Stimulated activated CD4-positive, alpha-beta T cell treated with anti-CD3 and anti-CD28 coated beads, Interleukin-4, amount 100 ng/mL, for 24 hours (primary cell): Measurements from ENCODE around the gene LRIG3.
"Not testable (repeated sequence)": the region's sequence is repeated elsewhere in the genome, so short reads cannot be mapped to it uniquely, and the experiment has no call there.

Experiments used
- DNase-seq: peaks from one replicate; pipeline ENCODE4 v3.0.0-alpha.2; 2020

Gene LRIG3

GRCh38 chr12:58895053-58895452 lies 25.3 kb downstream of the LRIG3 start:
- DNase-seq: no peak

DNA sequence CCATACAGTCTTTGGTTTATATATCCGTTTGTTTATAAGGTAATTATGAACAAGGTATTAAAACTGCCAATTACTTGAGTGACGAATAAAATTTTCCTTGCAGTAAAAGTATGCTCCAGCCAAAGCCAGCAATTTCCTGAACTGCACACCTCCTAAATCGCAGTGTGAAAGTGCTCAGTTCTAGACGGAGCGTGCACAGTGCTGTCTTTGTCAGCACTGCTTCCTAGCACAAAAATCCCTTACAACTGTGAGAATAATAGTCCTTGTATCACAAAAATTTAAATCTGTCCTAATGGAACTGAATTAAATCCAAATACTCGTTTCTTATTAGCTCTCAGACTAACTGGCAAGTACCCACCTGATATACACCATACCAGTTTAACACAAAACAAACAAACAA lies 26.3 kb downstream of the LRIG3 start:
- no peak for DNase-seq

DNA sequence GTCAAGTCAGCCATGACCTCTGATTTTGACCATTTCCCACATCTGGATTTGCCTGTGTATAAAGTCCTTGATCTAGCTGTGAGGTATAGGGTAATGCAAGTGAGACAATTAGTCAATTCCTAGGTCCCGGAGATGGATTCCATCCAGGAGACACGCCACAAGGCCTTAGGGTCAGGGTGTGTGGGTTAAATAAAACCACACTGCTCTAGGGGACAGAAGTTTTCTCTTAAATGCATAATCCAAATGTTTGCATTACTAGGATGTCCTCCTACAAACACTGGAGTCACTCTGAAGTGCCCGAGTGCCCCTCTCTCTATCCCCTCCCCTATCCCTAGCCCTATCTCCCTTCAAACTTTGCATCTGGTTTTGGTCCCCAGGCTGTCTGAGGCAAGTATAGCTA lies 26.8 kb downstream of the LRIG3 start:
- DNase-seq: no peak

DNA sequence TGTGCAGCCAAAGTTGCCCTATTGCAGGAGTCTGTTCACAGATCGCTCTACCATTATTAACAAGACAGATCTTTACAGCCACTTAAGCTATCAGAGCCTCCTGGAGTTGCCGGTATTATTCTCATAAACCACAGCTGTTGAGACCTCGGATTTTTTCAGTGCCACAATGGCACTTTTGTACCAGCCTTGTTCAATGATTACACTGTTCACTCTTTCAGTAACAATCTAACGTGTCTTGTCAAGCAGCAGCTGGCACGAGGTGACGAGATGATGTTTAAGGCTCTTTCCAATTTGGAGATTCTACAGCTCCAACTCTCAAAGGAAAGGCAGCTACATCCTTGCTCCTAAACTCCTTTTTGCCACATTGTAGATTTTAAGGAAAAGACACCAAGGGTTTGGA lies 30.7 kb downstream of the LRIG3 start:
- no peak for DNase-seq

GRCh38 chr12:58888131-58888783 lies 32.0 kb downstream of the LRIG3 start:
- no peak for DNase-seq

- DNase-seq: no peak
Measured at GRCh38 chr12:58887068-58887467, 33.2 kb downstream of the LRIG3 start.

GRCh38 chr12:58886474-58886873 lies 33.8 kb downstream of the LRIG3 start:
- DNase-seq: no peak

DNA sequence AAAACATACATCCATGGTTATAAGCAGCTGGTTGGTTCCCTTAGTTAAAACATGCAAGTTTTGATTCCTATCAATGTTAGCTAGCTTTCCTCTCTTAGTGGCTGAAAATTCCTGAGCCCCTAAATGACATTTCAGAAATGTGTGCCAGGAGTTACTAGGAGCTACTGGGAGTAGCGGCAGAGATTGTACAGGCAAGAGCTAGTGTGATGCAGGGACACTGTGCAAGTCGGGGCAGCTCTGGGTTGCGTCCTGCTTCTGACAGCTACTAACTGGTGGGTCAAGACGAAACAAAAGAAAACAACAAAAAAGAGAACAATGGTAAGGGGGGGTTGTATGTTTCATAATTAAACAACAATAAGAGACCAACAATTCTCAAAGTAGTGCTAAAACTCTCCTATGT lies 35.4 kb downstream of the LRIG3 start:
- DNase-seq: no peak

DNA sequence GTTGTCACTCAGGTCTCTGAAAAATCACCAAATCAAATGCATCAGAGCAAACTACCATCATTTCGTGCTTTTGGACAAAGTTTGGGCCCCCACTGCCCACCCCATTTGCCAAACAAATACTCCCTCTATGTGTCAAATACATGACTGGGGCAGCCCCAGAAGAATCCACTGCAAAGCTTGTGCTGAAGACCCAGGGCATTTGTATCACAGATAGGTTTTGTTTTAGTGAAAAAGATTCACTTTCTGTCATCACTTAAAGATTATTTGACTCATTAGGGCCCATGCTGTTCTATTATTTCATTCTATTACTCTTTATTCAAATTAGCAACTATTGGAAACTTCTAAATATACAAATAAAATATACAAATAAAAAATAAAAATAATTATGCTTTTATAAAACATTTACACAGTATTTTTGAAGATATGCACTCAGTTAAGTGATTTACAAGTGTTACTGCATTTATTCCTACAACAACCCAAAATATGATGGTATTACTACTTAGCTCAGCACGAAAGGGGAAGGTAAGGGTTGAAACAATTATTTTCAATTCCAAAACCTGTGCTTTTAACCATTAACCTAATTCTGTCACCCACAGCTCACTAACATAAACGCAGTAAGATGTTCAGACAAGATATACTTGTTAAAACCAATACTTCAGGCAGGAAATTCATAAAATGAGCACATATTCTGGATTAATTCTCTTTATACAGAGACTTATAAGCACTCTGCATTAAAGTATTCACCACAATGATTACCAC lies 36.5 kb downstream of the LRIG3 start:
- no peak for DNase-seq

DNA sequence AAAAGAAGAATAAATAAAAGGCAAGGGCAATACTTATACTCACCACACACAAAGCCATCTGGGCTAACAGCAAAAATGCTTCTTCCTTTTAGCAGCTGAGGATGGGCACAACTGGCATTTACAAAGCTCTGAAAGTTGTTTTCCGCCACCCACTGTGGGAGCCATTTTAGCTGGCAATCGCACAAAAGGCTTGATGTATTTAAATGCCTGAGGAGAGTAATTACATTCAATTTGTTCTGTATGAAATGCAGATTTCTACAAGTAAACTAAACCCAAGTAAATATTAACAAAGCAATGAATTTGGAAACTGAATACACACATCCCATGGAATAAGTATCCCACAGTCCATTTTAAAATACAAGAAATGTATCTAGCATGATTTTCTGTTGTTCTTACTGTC lies 37.5 kb downstream of the LRIG3 start:
- no peak for DNase-seq

DNA sequence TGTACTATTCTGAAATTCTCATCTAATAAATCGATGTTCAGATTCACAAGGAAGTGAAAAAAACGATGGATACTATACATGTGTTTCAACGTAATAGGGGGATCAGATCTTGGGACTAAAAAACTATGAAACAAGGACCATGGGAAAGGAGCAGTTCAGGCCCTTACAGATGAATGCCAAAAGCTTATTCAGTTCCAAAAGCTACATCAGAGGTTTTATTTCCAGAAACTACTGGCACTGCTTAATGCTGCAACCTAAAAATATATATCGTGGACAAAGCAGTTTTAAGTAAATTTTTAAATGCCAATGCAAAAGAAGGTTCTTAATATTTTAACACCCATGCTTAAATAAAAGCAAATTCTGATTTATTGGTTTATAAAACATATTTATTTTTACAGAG lies 38.5 kb downstream of the LRIG3 start:
- no peak for DNase-seq

DNA sequence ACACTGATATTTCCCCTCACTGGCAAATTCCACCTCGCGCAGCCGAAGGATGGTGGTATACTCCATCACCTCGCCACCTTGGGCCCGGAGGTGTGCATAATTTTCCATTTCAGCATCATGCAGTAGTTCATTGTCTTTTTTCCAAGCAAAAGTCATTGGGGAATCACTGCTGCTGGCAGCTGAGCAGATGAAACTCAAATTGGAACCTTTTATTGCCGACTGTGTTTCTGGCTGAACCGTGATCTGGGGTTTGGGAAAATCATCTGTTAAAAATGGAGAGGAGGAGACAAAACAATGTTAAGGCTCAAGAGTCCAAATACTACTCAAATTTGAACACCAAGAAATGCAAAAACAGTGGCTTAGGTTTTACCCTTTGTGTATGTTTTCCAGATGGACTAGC lies 39.7 kb downstream of the LRIG3 start:
- DNase-seq: no peak

GRCh38 chr12:58877243-58877743 lies 43.0 kb downstream of the LRIG3 start:
- DNase-seq: no peak

GRCh38 chr12:58873496-58873895 lies 46.8 kb downstream of the LRIG3 start:
- no peak for DNase-seq

GRCh38 chr12:58871556-58871955 lies 48.7 kb downstream of the LRIG3 start:
- no peak for DNase-seq

GRCh38 chr12:58870595-58870994 lies 49.7 kb downstream of the LRIG3 start:
- no peak for DNase-seq

DNA sequence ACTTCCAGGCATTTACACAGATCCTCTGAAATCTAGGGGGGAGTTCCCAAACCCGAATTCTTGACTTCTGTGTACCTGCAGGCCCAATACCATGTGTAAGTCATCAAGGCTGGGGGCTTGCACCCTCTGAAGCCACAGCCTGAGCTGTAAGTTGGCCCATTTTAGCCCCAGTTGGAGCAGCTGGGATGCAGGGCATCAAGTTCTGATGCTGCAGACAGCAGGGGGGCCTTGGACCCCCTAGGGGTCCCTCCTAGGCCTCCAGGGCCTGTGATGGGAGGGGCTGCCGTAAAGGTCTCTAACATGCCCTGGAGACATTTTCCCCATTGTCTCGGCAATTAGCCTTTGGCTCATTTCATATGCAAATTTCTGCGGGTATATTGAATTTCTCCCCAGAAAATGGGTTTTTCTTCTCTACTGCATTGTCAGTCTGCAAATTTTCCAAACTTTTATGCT lies 59.5 kb downstream of the LRIG3 start:
- DNase-seq: no peak

- DNase-seq: no peak
Measured at GRCh38 chr12:58860056-58860787, 60.1 kb downstream of the LRIG3 start.

- DNase-seq: no peak
Measured at GRCh38 chr12:58858030-58858429, 62.3 kb downstream of the LRIG3 start.

DNA sequence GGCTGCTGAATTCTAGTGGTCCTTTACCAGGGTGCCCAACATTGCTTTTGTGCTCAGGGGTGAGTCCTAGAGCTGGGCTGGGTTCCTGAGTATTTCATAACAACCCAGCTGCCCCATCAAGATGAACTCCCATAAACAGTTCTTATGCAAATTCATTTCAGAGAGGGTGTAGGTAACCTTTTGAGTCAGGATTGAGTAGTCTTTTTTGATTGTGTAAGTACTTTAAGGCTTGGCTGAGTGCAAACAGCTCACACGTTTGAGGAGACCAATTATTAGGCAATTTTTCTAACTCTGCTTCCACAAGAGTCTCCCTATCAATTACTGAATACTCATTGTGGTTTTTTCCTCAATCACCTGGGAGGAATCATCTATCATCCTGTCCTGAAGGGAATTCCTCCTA lies 63.1 kb downstream of the LRIG3 start:
- DNase-seq: not testable (repeated sequence)

- DNase-seq: not testable (repeated sequence)
Measured at GRCh38 chr12:58855630-58856029, 64.7 kb downstream of the LRIG3 start.

- DNase-seq: no peak
Measured at GRCh38 chr12:58850826-58851225, 69.5 kb downstream of the LRIG3 start.

GRCh38 chr12:58847901-58848600 lies 72.3 kb downstream of the LRIG3 start:
- DNase-seq: no peak
